ENCODE results near the gene ROPN1L. TPM values are rescaled to one million over a fixed set of nuclear protein-coding genes. Genes with fewer than 3 reads are reported as not detected.
A peak's percentile ranks its signal among the peaks of the same experiment; 100 is the strongest.

Gene ROPN1L
- total RNA-seq, 3 donors from 2014 or later (not counting 1 experiment from before 2014, with no cell fraction given) = 1.2 to 5.2 (median 4.3) TPM

GRCh38 chr5:10484774-10485141 is 43.1 kb downstream of the ROPN1L start:
- no peak overlapping the region for H3K27ac Mint-ChIP-seq
- H3K9me3 Mint-ChIP-seq = no peaks in the 10 kb centered on the region
- Histone ChIP-seq H3K27me3 (ENCODE audit: control insufficient read depth, insufficient read depth, low read length) (no peaks in the 10 kb centered on the region), H3K4me3 (ENCODE audit: low read length) (no peak overlapping the region), H3K36me3 (ENCODE audit: control insufficient read depth, insufficient read depth, low read length) (no peaks in the 10 kb centered on the region), H3K9me3 (ENCODE audit: control insufficient read depth, insufficient read depth, low read length) (no peaks in the 10 kb centered on the region), H3K4me1 (ENCODE audit: control insufficient read depth, insufficient read depth, low read length) (peaks cover 7% of the 10 kb centered on the region), H3K27ac (ENCODE audit: low read length) (no peak overlapping the region)
- no peak for DNase-seq
- ATAC-seq = no peak
- H3K36me3 Mint-ChIP-seq = no peaks in the 10 kb centered on the region
- no peak overlapping the region for H3K4me3 Mint-ChIP-seq
- intact Hi-C loops (cut with micrococcal nuclease) = no loop called here
- 94% methylated on average over 5 of the region's 5 CpGs for WGBS (ENCODE audit: insufficient coverage)
- TF ChIP-seq CTCF (IDR thresholded peaks at IDR 0.05) = no peak
- H3K27me3 Mint-ChIP-seq (ENCODE audit: low read depth in 2 of 2) = no peaks in the 10 kb centered on the region
- peaks cover 9 to 22% of the 10 kb centered on the region in 2 donors for H3K4me1 Mint-ChIP-seq

DNA sequence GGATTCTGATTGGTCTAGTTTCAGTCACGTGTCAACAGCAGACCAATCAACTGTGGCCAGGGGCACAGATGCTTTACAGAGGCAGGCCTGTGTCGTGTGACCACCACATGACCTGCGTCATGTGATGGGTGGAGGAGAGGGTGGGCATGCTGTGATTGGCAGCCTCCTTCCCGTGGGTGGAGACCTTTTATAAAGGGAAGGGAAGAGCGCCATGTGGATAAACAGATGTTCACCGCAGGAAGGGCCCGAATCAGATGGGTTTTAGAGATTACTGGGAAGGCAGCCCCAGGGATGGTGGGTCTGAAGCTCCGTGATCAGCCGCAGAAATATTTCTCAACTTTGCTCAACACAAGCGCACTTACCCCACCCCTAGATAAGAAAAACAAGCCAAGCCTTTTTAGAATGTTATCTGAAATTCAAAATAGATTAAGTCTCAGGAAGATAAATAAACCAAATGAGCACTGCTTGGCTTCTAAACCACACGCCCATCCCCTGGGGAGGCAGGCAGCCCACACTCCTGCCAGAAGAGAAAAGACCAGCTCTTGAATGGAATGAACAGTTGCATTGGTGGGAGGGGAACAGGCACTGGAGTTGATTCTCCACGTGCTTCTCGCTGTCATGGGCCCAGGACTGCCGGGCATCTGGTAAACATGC is 43.6 kb downstream of the ROPN1L start:
- Histone ChIP-seq H3K4me3 (ENCODE audit: low read length) (no peak overlapping the region), H3K27me3 (ENCODE audit: control insufficient read depth, insufficient read depth, low read length) (no peaks in the 10 kb centered on the region), H3K36me3 (ENCODE audit: control insufficient read depth, insufficient read depth, low read length) (no peaks in the 10 kb centered on the region), H3K4me1 (ENCODE audit: control insufficient read depth, insufficient read depth, low read length) (peaks cover 12% of the 10 kb centered on the region), H3K27ac (ENCODE audit: low read length) (no peak overlapping the region), H3K9me3 (ENCODE audit: control insufficient read depth, insufficient read depth, low read length) (no peaks in the 10 kb centered on the region)
- no peak for TF ChIP-seq CTCF (IDR thresholded peaks at IDR 0.05)
- 38% methylated on average over 12 of the region's 14 CpGs for WGBS (ENCODE audit: insufficient coverage)
- Mint-ChIP-seq H3K4me3 (no peak overlapping the region), H3K36me3 (no peaks in the 10 kb centered on the region), H3K9me3 (no peaks in the 10 kb centered on the region), H3K27me3 (ENCODE audit: low read depth in 2 of 2) (no peaks in the 10 kb centered on the region), H3K4me1 (peaks cover 15 to 27% of the 10 kb centered on the region in 2 donors), H3K27ac (no peak overlapping the region)
- intact Hi-C loops (cut with micrococcal nuclease) = no loop called here
- peak in 2 of 3 donors; percentile 35 to 53 for ATAC-seq
- DNase-seq = no peak

DNA sequence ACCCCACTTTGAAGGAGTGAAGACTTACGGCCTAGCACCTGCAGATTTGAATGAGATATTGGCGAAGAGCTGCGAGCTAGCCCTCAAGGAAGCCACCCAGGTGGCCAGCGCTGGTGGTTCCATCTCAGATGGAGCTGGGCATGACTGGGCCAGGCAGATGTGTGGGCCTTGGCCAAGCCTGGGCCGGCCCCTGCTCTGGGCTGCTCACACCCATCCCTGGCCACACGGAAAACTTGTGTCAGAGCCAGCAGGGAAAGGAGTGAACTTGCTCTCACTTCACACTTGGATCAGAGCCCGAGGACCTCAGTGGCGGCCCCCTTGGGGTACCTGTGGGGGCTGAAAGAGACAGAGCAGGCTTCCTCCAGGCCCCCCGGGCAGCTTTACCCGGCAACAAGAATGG is 44.2 kb downstream of the ROPN1L start:
- no peak overlapping the region for H3K4me3 Mint-ChIP-seq
- H3K27me3 Mint-ChIP-seq (ENCODE audit: low read depth in 2 of 2) = no peaks in the 10 kb centered on the region
- no peaks in the 10 kb centered on the region for H3K36me3 ChIP-seq (ENCODE audit: control insufficient read depth, insufficient read depth, low read length)
- H3K36me3 Mint-ChIP-seq = no peaks in the 10 kb centered on the region
- H3K4me1 ChIP-seq (ENCODE audit: control insufficient read depth, insufficient read depth, low read length) = peaks cover 17% of the 10 kb centered on the region
- H3K9me3 ChIP-seq (ENCODE audit: control insufficient read depth, insufficient read depth, low read length) = no peaks in the 10 kb centered on the region
- DNase-seq (no peak), ATAC-seq (no peak)
- no peak for TF ChIP-seq CTCF (IDR thresholded peaks at IDR 0.05)
- peaks cover 18 to 31% of the 10 kb centered on the region in 2 donors for H3K4me1 Mint-ChIP-seq
- H3K4me3 ChIP-seq (ENCODE audit: low read length) = no peak overlapping the region
- intact Hi-C loops (cut with micrococcal nuclease) = no loop called here
- H3K27ac ChIP-seq (ENCODE audit: low read length) = no peak overlapping the region
- 96% methylated on average over 10 of the region's 10 CpGs for WGBS (ENCODE audit: insufficient coverage)
- no peaks in the 10 kb centered on the region for H3K27me3 ChIP-seq (ENCODE audit: control insufficient read depth, insufficient read depth, low read length)
- no peak overlapping the region for H3K27ac Mint-ChIP-seq
- H3K9me3 Mint-ChIP-seq = no peaks in the 10 kb centered on the region

All from natural killer cell (primary cell).